Retinal pigment epithelial cell (primary cell): ENCODE results near the gene B3GNT4.
A peak's percentile ranks its signal among the peaks of the same experiment; 100 is the strongest.

ENCODE experiments used
- DNase-seq: peaks from one replicate; pipeline ENCODE4 v3.0.0-alpha.2; 2010; ENCODE audit warnings: low read depth
- H3K4me3 ChIP-seq: 2 replicates; pipeline ENCODE4 v1.5.1; 2011; ENCODE audit warnings: mild to moderate bottlenecking, low read length, control low read depth, moderate library complexity
- CTCF ChIP-seq: conservative IDR thresholded peaks from 2 replicates; pipeline ENCODE4 v1.5.1; 2011; ENCODE audit warnings: low read depth, low read length, control low read depth, inconsistent platforms

B3GNT4 gene

GRCh38 chr12:122203301-122204166 is at the start of gene B3GNT4:
Gene B3GNT4 (plus strand): TSS chr12:122203709. CDS start chr12:122204619, 910 bp downstream.
- TF ChIP-seq CTCF = no peak
- peak within 1 kb of the TSS; percentile 49 for H3K4me3 ChIP-seq
- DNase-seq = no peak

GRCh38 chr12:122155705-122156104 is 47.8 kb upstream of the B3GNT4 start:
- H3K4me3 ChIP-seq = no peak overlapping the region
- DNase-seq = no peak
- no peak for TF ChIP-seq CTCF

- H3K4me3 ChIP-seq = no peak overlapping the region
- TF ChIP-seq CTCF = no peak
- no peak for DNase-seq
Observed at GRCh38 chr12:122158700-122159285, 44.7 kb upstream of the B3GNT4 start.

- no peak for DNase-seq
- no peak overlapping the region for H3K4me3 ChIP-seq
- TF ChIP-seq CTCF = no peak
Observed at GRCh38 chr12:122159882-122160281, 43.6 kb upstream of the B3GNT4 start.

- H3K4me3 ChIP-seq = no peak overlapping the region
- no peak for DNase-seq
- no peak for TF ChIP-seq CTCF
Observed at GRCh38 chr12:122160761-122161160, 42.7 kb upstream of the B3GNT4 start.

- no peak for TF ChIP-seq CTCF
- DNase-seq = no peak
- no peak overlapping the region for H3K4me3 ChIP-seq
Observed at GRCh38 chr12:122161682-122162081, 41.8 kb upstream of the B3GNT4 start.

- no peak for TF ChIP-seq CTCF
- no peak for DNase-seq
Observed at GRCh38 chr12:122162976-122163375, 40.5 kb upstream of the B3GNT4 start.

More at GRCh38 chr12:122162976-122163375, 40.5 kb upstream of the B3GNT4 start:
- H3K4me3 ChIP-seq = no peak overlapping the region
